H1 (cell line): ENCODE measurements around the gene MYPOP. TPM values are rescaled to one million over a fixed set of nuclear protein-coding genes. Genes with fewer than 3 reads are reported as not detected.

ENCODE experiments used
- CTCF ChIA-PET: fragments of 300-600 bp; sonication (Branson Sonifier 250); formaldehyde crosslinking; loops from one replicate; lab custom pipeline; 2021; ENCODE audit not compliant: partially characterized antibody; lab: Charles Lee
- POLR2A ChIA-PET: fragments of 300-600 bp; sonication (Branson Sonifier 250); formaldehyde crosslinking; loops from one replicate; lab custom pipeline; 2021; ENCODE audit warnings: inconsistent platforms; ENCODE audit not compliant: partially characterized antibody; lab: Charles Lee
- DNase-seq, 2 experiments: peaks; one replicate each; pipeline versions ENCODE4 v3.0.0 to v3.0.0-alpha.2; 2010 to 2022; ENCODE audit warnings: low spot score in 2 of 2, low read depth in 1 of 2, mixed read lengths in 1 of 2
- FAIRE-seq: peaks from 2 replicates; lab custom pipeline; 2011; peaks lifted over from hg19 to GRCh38; lab: Jason Lieb, UNC
- H2AFZ ChIP-seq: 2 replicates; pipeline ENCODE4 v1.8.1; 2012; ENCODE audit warnings: low read length, inconsistent platforms
- H2AK5ac ChIP-seq: 2 replicates; pipeline ENCODE4 v1.6.1; 2013; ENCODE audit warnings: low read depth, low read length
- H2BK120ac ChIP-seq: replicated peaks from 2 replicates; pipeline ENCODE3; 2013; ENCODE audit warnings: low read depth, low read length, inconsistent platforms
- H2BK12ac ChIP-seq: 2 replicates; pipeline ENCODE4 v1.6.1; 2013; ENCODE audit warnings: low read depth, low read length
- H2BK15ac ChIP-seq: 2 replicates; pipeline ENCODE4 v1.6.1; 2013; ENCODE audit warnings: low read length
- H2BK20ac ChIP-seq: 2 replicates; pipeline ENCODE4 v1.6.1; 2013; ENCODE audit warnings: low read length
- H2BK5ac ChIP-seq: 2 replicates; pipeline ENCODE4 v1.6.1; 2013; ENCODE audit warnings: low read depth, low read length
- H3K14ac ChIP-seq: 2 replicates; pipeline ENCODE4 v1.6.1; 2013; ENCODE audit warnings: inconsistent platforms; ENCODE audit not compliant: insufficient read length
- H3K18ac ChIP-seq: 2 replicates; pipeline ENCODE4 v1.6.1; 2013; ENCODE audit warnings: low read length; ENCODE audit errors: extremely low read depth
- H3K23ac ChIP-seq: 2 replicates; pipeline ENCODE4 v1.6.1; 2013; ENCODE audit warnings: inconsistent platforms; ENCODE audit not compliant: insufficient read length
- H3K23me2 ChIP-seq: 2 replicates; pipeline ENCODE4 v1.6.1; 2013; ENCODE audit warnings: low read depth, low read length
- H3K27ac ChIP-seq: 2 replicates; pipeline ENCODE4 v1.6.1; 2011; ENCODE audit warnings: low read depth, low read length, inconsistent platforms
- H3K27me3 ChIP-seq, 4 experiments: replicated peaks in 1 of 4; 1 replicate in 1 of 4; 2 replicates in 3 of 4; pipeline versions ENCODE4 v1.6.1 to v1.8.1; 2011 to 2013; ENCODE audit warnings: low read length in 3 of 4, mild to moderate bottlenecking in 3 of 4, inconsistent platforms in 2 of 4, mixed read lengths in 2 of 4, moderate library complexity in 1 of 4; ENCODE audit not compliant: control insufficient read depth in 3 of 4, insufficient read depth in 3 of 4; ENCODE audit errors: extremely low read depth in 1 of 4
- H3K36me3 ChIP-seq, 4 experiments: 2 replicates each; pipeline versions ENCODE4 v1.6.1 to v1.8.1; 2011 to 2013; ENCODE audit warnings: mild to moderate bottlenecking in 4 of 4, low read length in 3 of 4, moderate library complexity in 2 of 4, control low read depth in 1 of 4, inconsistent platforms in 1 of 4; ENCODE audit not compliant: insufficient read depth in 4 of 4, control insufficient read depth in 2 of 4
- H3K4ac ChIP-seq: replicated peaks from 2 replicates; pipeline ENCODE3; 2013; ENCODE audit warnings: low read length, low read depth, mixed read lengths, inconsistent platforms; ENCODE audit not compliant: insufficient read length
- H3K4me1 ChIP-seq, 4 experiments: replicated peaks in 1 of 4; 1 replicate in 1 of 4; 2 replicates in 3 of 4; pipeline versions ENCODE4 v1.6.1 to v1.8.1; 2011 to 2013; ENCODE audit warnings: low read length in 3 of 4, inconsistent platforms in 2 of 4, mixed read lengths in 1 of 4; ENCODE audit not compliant: insufficient read depth in 4 of 4, control insufficient read depth in 3 of 4
- H3K4me2 ChIP-seq, 2 experiments: 2 replicates each; pipeline versions ENCODE4 v1.6.1 to v1.8.1; 2011 to 2013; ENCODE audit warnings: low read depth in 2 of 2, low read length in 2 of 2, control low read depth in 1 of 2, inconsistent platforms in 1 of 2, mild to moderate bottlenecking in 1 of 2; ENCODE audit not compliant: insufficient read depth in 1 of 2
- H3K4me3 ChIP-seq, 4 experiments: fragments of 200-600, 300-600 bp in 1 of 4; sonication (generic), shearing (Covaris generic), sonication (Bioruptor Twin) in 1 of 4; 2 replicates each; pipeline versions ENCODE4 v1.5.1 to v1.8.1; 2011 to 2016; ENCODE audit warnings: low read length in 4 of 4, low read depth in 3 of 4, control low read depth in 2 of 4, inconsistent platforms in 2 of 4, mild to moderate bottlenecking in 2 of 4, mixed read lengths in 1 of 4, moderate library complexity in 1 of 4; ENCODE audit not compliant: insufficient read depth in 2 of 4; ENCODE audit errors: extremely low read depth in 1 of 4
- H3K56ac ChIP-seq: replicated peaks from 2 replicates; pipeline ENCODE3; 2013; ENCODE audit warnings: low read depth, mild to moderate bottlenecking, mixed read lengths, low read length, inconsistent platforms; ENCODE audit not compliant: insufficient read length
- H3K79me1 ChIP-seq: 2 replicates; pipeline ENCODE4 v1.6.1; 2013; ENCODE audit warnings: low read depth, low read length, control low read depth
- H3K79me2 ChIP-seq, 2 experiments: 2 replicates each; pipeline versions ENCODE4 v1.6.1 to v1.8.1; 2012 to 2013; ENCODE audit warnings: low read length in 2 of 2, mild to moderate bottlenecking in 2 of 2, inconsistent platforms in 1 of 2; ENCODE audit not compliant: insufficient read depth in 2 of 2, control insufficient read depth in 1 of 2
- H3K9ac ChIP-seq, 4 experiments: replicated peaks in 1 of 4; 1 replicate in 1 of 4; 2 replicates in 3 of 4; pipeline versions ENCODE4 v1.6.1 to v1.8.1; 2011 to 2013; ENCODE audit warnings: low read depth in 3 of 4, low read length in 3 of 4, control low read depth in 2 of 4, mild to moderate bottlenecking in 2 of 4, moderate library complexity in 2 of 4, inconsistent platforms in 1 of 4; ENCODE audit errors: extremely low read depth in 1 of 4
- H3K9me3 ChIP-seq, 2 experiments: 2 replicates each; pipeline versions ENCODE4 v1.6.1 to v1.8.1; 2012 to 2013; ENCODE audit warnings: mild to moderate bottlenecking in 2 of 2, moderate library complexity in 2 of 2, control low read depth in 1 of 2, inconsistent platforms in 1 of 2, low read depth in 1 of 2, low read length in 1 of 2, mixed read lengths in 1 of 2; ENCODE audit not compliant: insufficient read depth in 2 of 2
- H4K20me1 ChIP-seq, 2 experiments: replicated peaks in 1 of 2; 2 replicates each; pipeline versions ENCODE3 to v1.8.1; 2011 to 2013; ENCODE audit warnings: inconsistent platforms in 2 of 2, low read length in 2 of 2, mild to moderate bottlenecking in 1 of 2; ENCODE audit not compliant: insufficient read depth in 2 of 2, control insufficient read depth in 1 of 2
- H4K5ac ChIP-seq: 2 replicates; pipeline ENCODE4 v1.6.1; 2013; ENCODE audit warnings: low read length, low read depth, mixed read lengths, inconsistent platforms; ENCODE audit not compliant: insufficient read length
- H4K8ac ChIP-seq: 2 replicates; pipeline ENCODE4 v1.8.0; 2013; ENCODE audit warnings: mild to moderate bottlenecking, moderate library complexity, low read length, inconsistent platforms; ENCODE audit not compliant: insufficient read depth; ENCODE audit errors: extremely low read depth
- H4K91ac ChIP-seq: replicated peaks from 2 replicates; pipeline ENCODE3; 2013; ENCODE audit warnings: low read length, mixed read lengths, inconsistent platforms; ENCODE audit not compliant: insufficient read length
- E2F6 ChIP-seq: IDR thresholded peaks from 2 replicates; pipeline ENCODE4 v1.6.1; 2012; ENCODE audit warnings: inconsistent platforms
- JUN ChIP-seq: IDR thresholded peaks from 2 replicates; pipeline ENCODE4 v1.6.1; 2011; ENCODE audit warnings: low read depth, mild to moderate bottlenecking, improper control_type of control experiment, low read length
- NRF1 ChIP-seq: IDR thresholded peaks from 2 replicates; pipeline ENCODE4 v1.6.1; 2011; ENCODE audit warnings: mild to moderate bottlenecking, low read depth, low read length, improper control_type of control experiment
- RAD21 ChIP-seq, 2 experiments: IDR thresholded peaks in 1 of 2; conservative IDR thresholded peaks in 1 of 2; 2 replicates each; pipeline ENCODE4 v1.6.1; 2011; ENCODE audit warnings: low read depth in 2 of 2, low read length in 2 of 2, improper control_type of control experiment in 1 of 2, inconsistent platforms in 1 of 2, mild to moderate bottlenecking in 1 of 2, moderate library complexity in 1 of 2
- RBBP5 ChIP-seq: IDR thresholded peaks from 2 replicates; pipeline ENCODE4 v1.7.1; 2012; ENCODE audit warnings: low read depth, mild to moderate bottlenecking, inconsistent platforms, low read length, moderate library complexity, borderline replicate concordance
- RFX5 ChIP-seq: IDR thresholded peaks from 2 replicates; pipeline ENCODE4 v1.6.1; 2011; ENCODE audit warnings: low read depth, low read length, improper control_type of control experiment, borderline replicate concordance
- RNF2 ChIP-seq: fragments of 200-900, 300-1000 bp; sonication (generic); IDR thresholded peaks from 2 replicates; pipeline ENCODE4 v1.7.1; 2016; ENCODE audit warnings: borderline replicate concordance, low read depth, mild to moderate bottlenecking, antibody characterized with exemption, low read length; ENCODE audit not compliant: poor library complexity, severe bottlenecking; ENCODE audit errors: missing control alignments
- TAF1 ChIP-seq: IDR thresholded peaks from 2 replicates; pipeline ENCODE4 v1.6.1; 2011; ENCODE audit warnings: mild to moderate bottlenecking, low read depth, low read length
- ZNF274 ChIP-seq: IDR thresholded peaks from 2 replicates; pipeline ENCODE4 v1.7.0; 2012; ENCODE audit warnings: low read length, borderline replicate concordance; ENCODE audit errors: extremely low read depth
- WGBS, 2 experiments: shearing (Covaris generic) in 1 of 2; methylation state at CpG; one replicate each; pipeline versions ENCODE4 v1.1.6 to v1.1.7; 2013 to 2015; ENCODE audit warnings: low lambda C conversion rate in 2 of 2, mixed read lengths in 2 of 2, inconsistent platforms in 1 of 2, low coverage in 1 of 2, missing lambda C conversion rate in 1 of 2; ENCODE audit not compliant: insufficient replicate concordance in 2 of 2, insufficient coverage in 1 of 2, insufficient read length in 1 of 2; ENCODE audit errors: extremely low coverage in 1 of 2, missing lambda C conversion rate in 1 of 2; 5-methylcytosine and 5-hydroxymethylcytosine counted together
- polyA plus RNA-seq, 7 experiments: library from polyadenylated mRNA; depleted of rRNA in 3 of 7; stranded (reverse) in 5 of 7; unstranded in 2 of 7; fragments of >200 nt in 5 of 7; fragments of 200-250 nt in 2 of 7; gene quantifications; 1 replicate in 5 of 7; 2 replicates in 1 of 7; 4 replicates in 1 of 7; pipeline versions ENCODE4 v1.2.1 to v1.2.3, GENCODE V29; 2011 to 2013; ENCODE audit warnings: missing spikeins in 2 of 7, mixed read lengths in 2 of 7
- total RNA-seq: library from RNA; stranded (reverse); fragmentation: NEBNext Ultra II Directional; extraction: Animal tissue kit (Norgen Biotek cat#: 25700); gene quantifications from 2 replicates; pipeline ENCODE4 v1.2.1, GENCODE V29; 2021
- TF ChIP-seq, protein P1 (sequence below): IDR thresholded peaks from 2 replicates; pipeline ENCODE4 v1.6.1; 2012; ENCODE audit warnings: inconsistent platforms

Gene MYPOP
- total and polyA plus RNA-seq, 2 of the 8 experiments (the other 6 are each of a cell fraction or from before 2014, with no cell fraction given), result 3.2 to 11.1 TPM

- POLR2A ChIA-PET, result interaction anchor here (1.0 to 9.8 kb wide), 2 partner anchors 11 to 25 kb away, joined by 3 to 277 read pairs; partner anchors contain the start of genes FOXA3 and SYMPK
- Histone ChIP-seq H3K4ac (no peak overlapping the region), H3K79me1 (0 out of 2 replicates have a peak, but pooled peaks cover 5% of the 10 kb centered on the region), H3K4me2 (no peak overlapping the region), H3K27me3 (no peaks in the 10 kb centered on the region), H4K91ac (no peak overlapping the region), H3K18ac (no peak overlapping the region), H3K36me3 (peaks cover 0 to 7% (median 0%) of the 10 kb centered on the region in 4 experiments; a peak in 1 of 8 replicates), H3K23ac (no peak overlapping the region), H3K4me1 (peaks cover 6 to 34% (median 22%) of the 10 kb centered on the region in 4 experiments), H3K4me3 (no peak overlapping the region), H4K5ac (no peak overlapping the region), H3K14ac (no peak overlapping the region), H3K9me3 (no peaks in the 10 kb centered on the region), H4K20me1 (peaks cover 3 to 13% of the 10 kb centered on the region in 2 experiments), H2BK5ac (no peak overlapping the region), H3K79me2 (no peaks in the 10 kb centered on the region; a peak in 1 of 4 replicates), H2BK12ac (peak overlapping the region; percentile 44; the same call in 1 of the 2 replicates), H3K9ac (no peak overlapping the region), H2AK5ac (no peak overlapping the region), H3K56ac (no peak overlapping the region), H2AFZ (no peak overlapping the region), H2BK20ac (no peak overlapping the region), H2BK15ac (no peak overlapping the region), H3K27ac (no peak overlapping the region), H3K23me2 (peaks cover 10% of the 10 kb centered on the region; the same call in 1 of the 2 replicates), H2BK120ac (no peak overlapping the region), H4K8ac (no peak overlapping the region)
- DNase-seq (no peak), FAIRE-seq (no peak)
- 78% methylated on average over 2 of the region's 2 CpGs; no CpG with 5 or more reads in 1 of the 2 experiments for WGBS, 2 experiments
- CTCF ChIA-PET, result interaction anchor here (1.3 to 10.7 kb wide), 3 partner anchors 11 to 83 kb away, joined by 3 to 208 read pairs (median 23); partner anchors contain the start of genes FOXA3 and SYMPK
- TF ChIP-seq RFX5, result no peak
- no peak for TF ChIP-seq NRF1
- no peak for TF ChIP-seq RNF2
- no peak for TF ChIP-seq TAF1
- TF ChIP-seq RAD21 (IDR thresholded peaks at IDR 0.05 in 1 of 2, conservative IDR thresholded peaks at IDR 0.05 in 1 of 2; ENCODE audit: low read depth in 2 of 2, low read length in 2 of 2), result no peak
- no peak for TF ChIP-seq E2F6
- no peak for TF ChIP-seq RBBP5
- TF ChIP-seq, protein P1, sequence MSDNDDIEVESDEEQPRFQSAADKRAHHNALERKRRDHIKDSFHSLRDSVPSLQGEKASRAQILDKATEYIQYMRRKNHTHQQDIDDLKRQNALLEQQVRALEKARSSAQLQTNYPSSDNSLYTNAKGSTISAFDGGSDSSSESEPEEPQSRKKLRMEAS, result no peak
- TF ChIP-seq ZNF274, result no peak
- no peak for TF ChIP-seq JUN
Measured at GRCh38 chr19:45879971-45880370, 22.4 kb downstream of the MYPOP start.
